HEK293 (cell line): ENCODE results near the gene CCDC88C.

ENCODE experiments used
- CTCF ChIA-PET: fragments of 350-600 bp; formaldehyde crosslinking; extraction: SDS; loops from one replicate; lab custom pipeline; 2021; ENCODE audit warnings: antibody characterized with exemption; lab: Yijun Ruan, JAX
- POLR2A ChIA-PET: fragments of 300-600 bp; formaldehyde crosslinking; extraction: SDS; loops from one replicate; lab custom pipeline; 2020; ENCODE audit warnings: antibody characterized with exemption, inconsistent platforms; lab: Yijun Ruan, JAX
- H3K27ac ChIP-seq: fragments of 200-500 bp; sonication (Bioruptor generic); 2 replicates; pipeline ENCODE4 v1.5.1; 2014; ENCODE audit warnings: low read depth, low read length, control low read depth, inconsistent platforms; ENCODE audit errors: extremely low read depth
- H3K36me3 ChIP-seq, 2 experiments: fragments of 200-500 bp in 1 of 2; sonication (Bioruptor generic) in 1 of 2; 1 replicate in 1 of 2; 2 replicates in 1 of 2; pipeline ENCODE4 v1.5.1; 2014 to 2017; ENCODE audit warnings: inconsistent platforms in 2 of 2, low read length in 2 of 2; ENCODE audit not compliant: control insufficient read depth in 2 of 2, insufficient read depth in 1 of 2
- H3K4me1 ChIP-seq: fragments of 200-500 bp; sonication (Bioruptor generic); 2 replicates; pipeline ENCODE4 v1.5.1; 2014; ENCODE audit warnings: mild to moderate bottlenecking, low read length, inconsistent platforms; ENCODE audit not compliant: control insufficient read depth, insufficient read depth
- H3K4me3 ChIP-seq: 2 replicates; pipeline ENCODE4 v1.5.1; 2011; ENCODE audit warnings: low read depth, mild to moderate bottlenecking, control low read depth, low read length, moderate library complexity
- H3K9me3 ChIP-seq: fragments of 200-500 bp; sonication (Bioruptor generic); 2 replicates; pipeline ENCODE4 v1.5.1; 2014; ENCODE audit warnings: low read depth, low read length, inconsistent platforms; ENCODE audit not compliant: control insufficient read depth, insufficient read depth
- KLF7 ChIP-seq: fragments of 450-650 bp; formaldehyde crosslinking; IDR thresholded peaks from 2 replicates; pipeline ENCODE4 v1.5.1; 2016; ENCODE audit warnings: missing biosample characterization, missing genetic modification characterization, borderline replicate concordance
- MEIS1 ChIP-seq: sonication (generic); formaldehyde crosslinking; IDR thresholded peaks from 2 replicates; pipeline ENCODE4 v1.8.1; 2022; ENCODE audit warnings: missing genetic modification reagents, mild to moderate bottlenecking, borderline replicate concordance
- PRDM1 ChIP-seq: fragments of 450-650 bp; formaldehyde crosslinking; IDR thresholded peaks from 2 replicates; pipeline ENCODE4; 2016; ENCODE audit warnings: missing biosample characterization, missing genetic modification characterization
- RBAK ChIP-seq: fragments of 450-650 bp; formaldehyde crosslinking; IDR thresholded peaks from 2 replicates; pipeline ENCODE4 v1.5.1; 2016; ENCODE audit warnings: missing biosample characterization, missing genetic modification characterization
- REPIN1 ChIP-seq: fragments of 450-650 bp; formaldehyde crosslinking; IDR thresholded peaks from 2 replicates; pipeline ENCODE4 v1.5.1; 2017; ENCODE audit warnings: missing biosample characterization, missing genetic modification characterization, low read depth
- SETDB1 ChIP-seq: IDR thresholded peaks from one replicate; pipeline ENCODE4 v1.6.1; 2017; ENCODE audit warnings: mild to moderate bottlenecking, low read length, moderate library complexity, mixed read lengths; ENCODE audit not compliant: insufficient read length
- ZBTB1 ChIP-seq: fragments of 450-650 bp; formaldehyde crosslinking; IDR thresholded peaks from 2 replicates; pipeline ENCODE4 v1.5.1; 2016; ENCODE audit warnings: missing biosample characterization, missing genetic modification characterization
- ZBTB17 ChIP-seq: fragments of 450-650 bp; formaldehyde crosslinking; IDR thresholded peaks from 2 replicates; pipeline ENCODE4 v1.5.1; 2016; ENCODE audit warnings: missing biosample characterization, missing genetic modification characterization
- ZFP69B ChIP-seq: fragments of 450-650 bp; formaldehyde crosslinking; IDR thresholded peaks from 2 replicates; pipeline ENCODE4 v1.5.1; 2016; ENCODE audit warnings: missing biosample characterization, missing genetic modification characterization
- ZNF175 ChIP-seq: fragments of 450-650 bp; formaldehyde crosslinking; IDR thresholded peaks from 2 replicates; pipeline ENCODE4 v1.5.1; 2016; ENCODE audit warnings: missing biosample characterization, missing genetic modification characterization
- ZNF23 ChIP-seq: fragments of 450-650 bp; formaldehyde crosslinking; IDR thresholded peaks from 2 replicates; pipeline ENCODE4 v1.5.1; 2016; ENCODE audit warnings: missing biosample characterization, missing genetic modification characterization, borderline replicate concordance
- ZNF350 ChIP-seq: fragments of 450-650 bp; formaldehyde crosslinking; IDR thresholded peaks from 2 replicates; pipeline ENCODE4 v1.5.0; 2017; ENCODE audit warnings: missing biosample characterization, mild to moderate bottlenecking, missing genetic modification characterization
- ZNF354C ChIP-seq: fragments of 450-650 bp; formaldehyde crosslinking; IDR thresholded peaks from 2 replicates; pipeline ENCODE4 v1.5.1; 2016; ENCODE audit warnings: missing biosample characterization, missing genetic modification characterization, low read depth, borderline replicate concordance
- ZNF473 ChIP-seq: fragments of 450-650 bp; formaldehyde crosslinking; IDR thresholded peaks from 2 replicates; pipeline ENCODE4 v1.5.1; 2017; ENCODE audit warnings: missing biosample characterization, missing genetic modification characterization
- ZNF747 ChIP-seq: fragments of 450-650 bp; formaldehyde crosslinking; IDR thresholded peaks from 2 replicates; pipeline ENCODE4 v1.5.1; 2016; ENCODE audit warnings: missing biosample characterization, missing genetic modification characterization
- ZNF768 ChIP-seq: fragments of 450-650 bp; formaldehyde crosslinking; IDR thresholded peaks from 2 replicates; pipeline ENCODE4 v1.5.1; 2018; ENCODE audit warnings: missing biosample characterization, mild to moderate bottlenecking, missing genetic modification characterization
- TF ChIP-seq, protein P1 (sequence below): fragments of 450-650 bp; formaldehyde crosslinking; IDR thresholded peaks from 2 replicates; pipeline ENCODE4 v1.5.1; 2016; ENCODE audit warnings: missing biosample characterization, missing genetic modification characterization
- TF ChIP-seq, protein P2 (sequence below): fragments of 450-650 bp; formaldehyde crosslinking; IDR thresholded peaks from 2 replicates; pipeline ENCODE4 v1.5.1; 2016; ENCODE audit warnings: missing biosample characterization, missing genetic modification characterization
- TF ChIP-seq, protein P3 (sequence below): fragments of 450-650 bp; formaldehyde crosslinking; IDR thresholded peaks from 2 replicates; pipeline ENCODE4 v1.5.1; 2017; ENCODE audit warnings: missing biosample characterization, missing genetic modification characterization
- TF ChIP-seq, protein P4 (sequence below): fragments of 450-650 bp; formaldehyde crosslinking; IDR thresholded peaks from 2 replicates; pipeline ENCODE4 v1.5.1; 2016; ENCODE audit warnings: missing biosample characterization, missing genetic modification characterization

Gene CCDC88C

DNA sequence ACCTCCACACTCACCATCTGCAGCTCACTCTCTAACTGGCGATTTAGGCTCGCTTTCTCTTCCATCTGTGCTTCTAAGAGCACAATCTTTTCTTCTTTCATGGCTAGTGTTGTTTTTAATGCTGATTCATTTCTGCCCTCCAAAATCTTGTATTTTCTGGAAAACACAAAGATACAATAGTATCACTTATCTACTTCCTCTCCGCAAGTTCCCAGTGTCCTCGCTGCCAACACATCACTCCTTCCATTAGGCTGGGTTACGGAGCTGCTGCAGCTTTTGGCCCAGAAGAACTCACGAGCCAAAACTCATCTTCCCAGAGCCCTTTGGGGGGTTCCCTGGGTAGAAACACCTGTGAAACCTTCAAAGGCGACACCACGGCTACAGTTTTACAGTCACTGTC, 109.3 kb downstream of the CCDC88C start (continued):
- TF ChIP-seq, protein P1, sequence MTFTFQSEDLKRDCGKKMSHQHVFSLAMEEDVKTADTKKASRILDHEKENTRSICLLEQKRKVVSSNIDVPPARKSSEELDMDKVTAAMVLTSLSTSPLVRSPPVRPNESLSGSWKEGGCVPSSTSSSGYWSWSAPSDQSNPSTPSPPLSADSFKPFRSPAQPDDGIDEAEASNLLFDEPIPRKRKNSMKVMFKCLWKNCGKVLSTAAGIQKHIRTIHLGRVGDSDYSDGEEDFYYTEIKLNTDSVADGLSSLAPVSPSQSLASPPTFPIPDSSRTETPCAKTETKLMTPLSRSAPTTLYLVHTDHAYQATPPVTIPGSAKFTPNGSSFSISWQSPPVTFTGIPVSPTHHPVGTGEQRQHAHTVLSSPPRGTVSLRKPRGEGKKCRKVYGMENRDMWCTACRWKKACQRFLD (tag by site-specific recombination) = no peak
- TF ChIP-seq, all 188 proteins: peak for 0

DNA sequence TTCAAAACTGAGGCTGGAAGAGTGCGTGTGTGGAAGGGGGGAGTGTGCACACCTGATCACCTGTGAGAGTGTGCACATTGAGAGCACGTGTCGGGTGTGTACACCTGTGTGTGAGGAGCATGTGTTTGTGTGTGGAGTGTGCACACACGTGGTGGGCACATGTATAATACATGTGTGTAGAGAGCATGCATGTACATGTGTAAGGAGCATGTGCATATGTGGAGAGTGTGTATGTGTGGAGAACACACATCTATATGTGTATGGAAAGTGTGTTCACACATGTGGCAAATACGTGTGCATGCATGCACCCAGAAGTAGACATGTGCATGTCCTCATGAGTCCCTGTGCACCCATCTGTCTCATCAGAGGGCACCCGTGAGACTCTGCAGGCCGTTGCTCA, 110.0 kb downstream of the CCDC88C start:
- ChIA-PET POLR2A (no interaction called here), CTCF (interaction anchor here (0.5 kb wide), 1 partner anchor 11 kb away, joined by 3 read pairs; no protein-coding TSS in a partner anchor)
- Histone ChIP-seq H3K4me3 (no peak overlapping the region), H3K4me1 (no peaks in the 10 kb centered on the region), H3K9me3 (no peaks in the 10 kb centered on the region), H3K36me3 (peaks cover 4 to 57% of the 10 kb centered on the region in 2 experiments; a peak in 2 of 3 replicates), H3K27ac (no peak overlapping the region)
- TF ChIP-seq ZNF354C (tag by site-specific recombination) (no peak), REPIN1 (no peak), ZBTB17 (no peak), ZNF473 (no peak)
- TF ChIP-seq, protein P2, sequence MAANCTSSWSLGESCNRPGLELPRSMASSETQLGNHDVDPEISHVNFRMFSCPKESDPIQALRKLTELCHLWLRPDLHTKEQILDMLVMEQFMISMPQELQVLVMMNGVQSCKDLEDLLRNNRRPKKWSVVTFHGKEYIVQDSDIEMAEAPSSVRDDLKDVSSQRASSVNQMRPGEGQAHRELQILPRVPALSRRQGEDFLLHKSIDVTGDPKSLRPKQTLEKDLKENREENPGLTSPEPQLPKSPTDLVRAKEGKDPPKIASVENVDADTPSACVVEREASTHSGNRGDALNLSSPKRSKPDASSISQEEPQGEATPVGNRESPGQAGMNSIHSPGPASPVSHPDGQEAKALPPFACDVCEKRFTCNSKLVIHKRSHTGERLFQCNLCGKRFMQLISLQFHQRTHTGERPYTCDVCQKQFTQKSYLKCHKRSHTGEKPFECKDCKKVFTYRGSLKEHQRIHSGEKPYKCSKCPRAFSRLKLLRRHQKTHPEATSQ (tag by site-specific recombination) = no peak

DNA sequence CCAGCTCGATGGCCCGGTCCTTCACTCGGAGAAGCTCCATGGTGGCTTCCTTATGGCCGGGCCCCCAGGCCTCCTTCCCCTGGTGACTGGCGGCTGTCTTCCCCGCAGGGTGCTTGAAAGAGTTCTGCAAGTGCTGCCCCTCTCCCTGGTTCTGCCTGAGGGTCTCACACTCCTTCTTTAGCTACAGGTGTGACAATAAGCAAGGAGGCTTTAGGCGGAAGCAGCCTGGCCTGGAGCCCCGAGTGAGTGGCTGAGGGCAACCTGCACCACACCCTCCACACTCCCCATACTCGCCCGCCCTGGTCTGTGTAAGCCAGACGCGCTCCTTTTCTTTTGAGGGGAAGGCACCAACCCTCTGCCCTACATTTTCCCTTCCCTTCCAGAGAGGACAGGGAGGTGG, 110.6 kb downstream of the CCDC88C start:
- no peaks in the 10 kb centered on the region for H3K4me1 ChIP-seq
- ChIA-PET CTCF (interaction anchor here (0.5 to 1.7 kb wide), 2 partner anchors 11 to 16 kb away, joined by 3 to 7 read pairs; no protein-coding TSS in a partner anchor), POLR2A (interaction anchor here (0.5 kb wide), 1 partner anchor 10 kb away, joined by 3 read pairs; no protein-coding TSS in a partner anchor)
- H3K9me3 ChIP-seq = no peaks in the 10 kb centered on the region
- peaks cover 2 to 61% of the 10 kb centered on the region in 2 experiments; a peak in 2 of 3 replicates for H3K36me3 ChIP-seq
- H3K27ac ChIP-seq = no peak overlapping the region
- H3K4me3 ChIP-seq = no peak overlapping the region
- TF ChIP-seq ZNF747 (tag by site-specific recombination) (no peak), KLF7 (tag by site-specific recombination) (no peak), ZBTB1 (tag by site-specific recombination) (no peak), ZNF23 (tag by site-specific recombination) (no peak), PRDM1 (tag by site-specific recombination) (no peak), SETDB1 (no peak), RBAK (tag by site-specific recombination) (no peak), ZNF350 (no peak), ZNF768 (no peak), ZNF175 (no peak), MEIS1 (CRISPR knock-in tag) (no peak)
- TF ChIP-seq, protein P3, sequence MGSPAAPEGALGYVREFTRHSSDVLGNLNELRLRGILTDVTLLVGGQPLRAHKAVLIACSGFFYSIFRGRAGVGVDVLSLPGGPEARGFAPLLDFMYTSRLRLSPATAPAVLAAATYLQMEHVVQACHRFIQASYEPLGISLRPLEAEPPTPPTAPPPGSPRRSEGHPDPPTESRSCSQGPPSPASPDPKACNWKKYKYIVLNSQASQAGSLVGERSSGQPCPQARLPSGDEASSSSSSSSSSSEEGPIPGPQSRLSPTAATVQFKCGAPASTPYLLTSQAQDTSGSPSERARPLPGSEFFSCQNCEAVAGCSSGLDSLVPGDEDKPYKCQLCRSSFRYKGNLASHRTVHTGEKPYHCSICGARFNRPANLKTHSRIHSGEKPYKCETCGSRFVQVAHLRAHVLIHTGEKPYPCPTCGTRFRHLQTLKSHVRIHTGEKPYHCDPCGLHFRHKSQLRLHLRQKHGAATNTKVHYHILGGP (tag by site-specific recombination) = no peak

DNA sequence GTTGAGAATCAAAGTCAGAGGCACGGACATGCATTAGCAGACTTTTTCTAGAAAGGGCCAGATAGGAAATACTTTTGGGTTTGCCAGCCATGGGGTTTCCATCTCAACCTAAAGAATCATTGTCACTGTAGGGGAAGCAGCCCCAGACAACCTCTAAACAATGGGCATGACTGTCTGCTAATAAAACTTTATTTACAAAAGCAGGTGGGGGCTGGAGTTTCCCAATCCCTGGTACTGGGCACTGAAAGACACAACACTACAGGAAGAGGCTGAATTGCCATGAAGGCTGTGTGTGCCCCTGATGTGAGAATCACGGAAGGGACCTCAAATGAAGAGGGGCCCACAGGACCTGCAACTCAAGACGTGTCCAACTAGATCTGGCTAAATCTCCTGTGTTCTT, 111.1 kb downstream of the CCDC88C start:
- CTCF ChIA-PET = interaction anchor here (0.6 to 1.7 kb wide), 2 partner anchors 17 to 585 kb away, joined by 3 to 7 read pairs; no protein-coding TSS in a partner anchor
- no peaks in the 10 kb centered on the region for H3K9me3 ChIP-seq
- peaks cover 0 to 65% of the 10 kb centered on the region in 2 experiments; a peak in 2 of 3 replicates for H3K36me3 ChIP-seq
- H3K4me1 ChIP-seq = no peaks in the 10 kb centered on the region
- TF ChIP-seq, protein P4, sequence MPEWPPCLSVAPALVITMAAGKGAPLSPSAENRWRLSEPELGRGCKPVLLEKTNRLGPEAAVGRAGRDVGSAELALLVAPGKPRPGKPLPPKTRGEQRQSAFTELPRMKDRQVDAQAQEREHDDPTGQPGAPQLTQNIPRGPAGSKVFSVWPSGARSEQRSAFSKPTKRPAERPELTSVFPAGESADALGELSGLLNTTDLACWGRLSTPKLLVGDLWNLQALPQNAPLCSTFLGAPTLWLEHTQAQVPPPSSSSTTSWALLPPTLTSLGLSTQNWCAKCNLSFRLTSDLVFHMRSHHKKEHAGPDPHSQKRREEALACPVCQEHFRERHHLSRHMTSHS (tag by site-specific recombination) = no peak
- no peak for TF ChIP-seq ZFP69B
- H3K27ac ChIP-seq = no peak overlapping the region
- POLR2A ChIA-PET = no interaction called here
- H3K4me3 ChIP-seq = no peak overlapping the region
